DMS153 (cell line): Measurements from ENCODE around the gene GNA12.

Experiments
- DNase-seq: peaks from one replicate; lab custom pipeline; 2025; lab: John Stamatoyannopoulos, UW

The GNA12 gene

GRCh38 chr7:2838451-2838850 lies 5.7 kb downstream of the GNA12 start:
- DNase-seq, result no peak

- no peak for DNase-seq
These were observed 6.6 kb downstream of the GNA12 start for GRCh38 chr7:2837496-2837895.

GRCh38 chr7:2834748-2835441 lies 9.2 kb downstream of the GNA12 start:
- no peak for DNase-seq

GRCh38 chr7:2833083-2833910 lies 10.8 kb downstream of the GNA12 start:
- DNase-seq, result no peak

- DNase-seq, result no peak
These were observed 11.6 kb downstream of the GNA12 start for GRCh38 chr7:2832461-2832860.

- DNase-seq, result no peak
These were observed 13.3 kb downstream of the GNA12 start for GRCh38 chr7:2830609-2831376.

- no peak for DNase-seq
These were observed 15.1 kb downstream of the GNA12 start for GRCh38 chr7:2829040-2829439.

GRCh38 chr7:2826771-2827170 lies 17.3 kb downstream of the GNA12 start:
- DNase-seq, result no peak

GRCh38 chr7:2825559-2826227 lies 18.4 kb downstream of the GNA12 start:
- DNase-seq, result no peak

- DNase-seq, result peak; percentile 66
These were observed 19.2 kb downstream of the GNA12 start for GRCh38 chr7:2824678-2825461.

- no peak for DNase-seq
These were observed 20.0 kb downstream of the GNA12 start for GRCh38 chr7:2824026-2824677.

GRCh38 chr7:2823130-2823529 lies 21.0 kb downstream of the GNA12 start:
- DNase-seq, result no peak

- no peak for DNase-seq
These were observed 22.1 kb downstream of the GNA12 start for GRCh38 chr7:2821842-2822507.

- peak; percentile 92 for DNase-seq
These were observed 22.8 kb downstream of the GNA12 start for GRCh38 chr7:2821161-2821841.

GRCh38 chr7:2820508-2820934 lies 23.6 kb downstream of the GNA12 start:
- DNase-seq, result no peak

- no peak for DNase-seq
These were observed 24.1 kb downstream of the GNA12 start for GRCh38 chr7:2819954-2820397.

GRCh38 chr7:2819161-2819953 lies 24.8 kb downstream of the GNA12 start:
- DNase-seq, result no peak

GRCh38 chr7:2818653-2819052 lies 25.5 kb downstream of the GNA12 start:
- no peak for DNase-seq

GRCh38 chr7:2818121-2818520 lies 26.0 kb downstream of the GNA12 start:
- DNase-seq, result no peak
